Measurements from ENCODE around the gene GPR162.

GPR162 gene

GRCh38 chr12:6836851-6837250, 15.2 kb downstream of the GPR162 start:
- Histone ChIP-seq H3K4me3 (ENCODE audit: low read length) (no peak overlapping the region), H3K4me2 (ENCODE audit: low read length) (no peak overlapping the region), H3K18ac (ENCODE audit: low read length) (no peak overlapping the region), H3K79me2 (ENCODE audit: control insufficient read depth, insufficient read depth, low read length) (no peaks in the 10 kb centered on the region), H2AK5ac (ENCODE audit: low read length) (no peak overlapping the region), H2BK15ac (replicated peaks; ENCODE audit: low read depth) (no peak overlapping the region), H3K79me1 (ENCODE audit: low read length) (no peaks in the 10 kb centered on the region), H3K9ac (ENCODE audit: low read length) (no peak overlapping the region), H3K4me1 (ENCODE audit: control insufficient read depth, low read depth, low read length) (no peaks in the 10 kb centered on the region), H3K4ac (ENCODE audit: low read depth, low read length) (no peak overlapping the region), H3K27me3 (ENCODE audit: insufficient read depth, low read length, poor library complexity) (no peaks in the 10 kb centered on the region), H3K56ac (ENCODE audit: low read length) (no peak overlapping the region), H3K23ac (ENCODE audit: low read length) (no peak overlapping the region), H4K5ac (ENCODE audit: low read length) (no peak overlapping the region), H2BK120ac (ENCODE audit: low read depth, low read length) (no peak overlapping the region), H3K36me3 (ENCODE audit: control insufficient read depth, insufficient read depth, low read length) (peaks cover 18% of the 10 kb centered on the region), H4K8ac (ENCODE audit: low read depth, low read length) (no peak overlapping the region), H2BK5ac (ENCODE audit: low read length) (no peak overlapping the region), H3K27ac (ENCODE audit: low read depth, low read length) (no peak overlapping the region)
- no peak for DNase-seq
- WGBS (ENCODE audit: extremely low coverage, insufficient coverage, low lambda C conversion rate): no CpG with 5 or more reads among the region's 16 CpGs

GRCh38 chr12:6837370-6838060, 15.9 kb downstream of the GPR162 start:
- H3K4me1 ChIP-seq (ENCODE audit: control insufficient read depth, low read depth, low read length): no peaks in the 10 kb centered on the region
- no peaks in the 10 kb centered on the region for H3K79me1 ChIP-seq (ENCODE audit: low read length)
- H3K36me3 ChIP-seq (ENCODE audit: control insufficient read depth, insufficient read depth, low read length): peaks cover 18% of the 10 kb centered on the region

GRCh38 chr12:6838854-6839253, 17.2 kb downstream of the GPR162 start:
- no peak overlapping the region for H3K23ac ChIP-seq (ENCODE audit: low read length)
- DNase-seq: no peak
- no peak overlapping the region for H2BK5ac ChIP-seq (ENCODE audit: low read length)
- H3K56ac ChIP-seq (ENCODE audit: low read length): no peak overlapping the region
- no peak overlapping the region for H3K4ac ChIP-seq (ENCODE audit: low read depth, low read length)
- no peak overlapping the region for H3K4me2 ChIP-seq (ENCODE audit: low read length)
- H3K27ac ChIP-seq (ENCODE audit: low read depth, low read length): no peak overlapping the region
- no peak overlapping the region for H4K5ac ChIP-seq (ENCODE audit: low read length)
- H3K36me3 ChIP-seq (ENCODE audit: control insufficient read depth, insufficient read depth, low read length): peaks cover 16% of the 10 kb centered on the region
- WGBS (ENCODE audit: extremely low coverage, insufficient coverage, low lambda C conversion rate): no CpG with 5 or more reads among the region's 16 CpGs
- H2BK120ac ChIP-seq (ENCODE audit: low read depth, low read length): no peak overlapping the region
- no peaks in the 10 kb centered on the region for H3K79me2 ChIP-seq (ENCODE audit: control insufficient read depth, insufficient read depth, low read length)
- no peaks in the 10 kb centered on the region for H3K79me1 ChIP-seq (ENCODE audit: low read length)
- H3K4me3 ChIP-seq (ENCODE audit: low read length): no peak overlapping the region
- H3K9ac ChIP-seq (ENCODE audit: low read length): no peak overlapping the region
- no peaks in the 10 kb centered on the region for H3K4me1 ChIP-seq (ENCODE audit: control insufficient read depth, low read depth, low read length)
- no peak overlapping the region for H4K8ac ChIP-seq (ENCODE audit: low read depth, low read length)
- no peak overlapping the region for H2AK5ac ChIP-seq (ENCODE audit: low read length)
- no peak overlapping the region for H3K18ac ChIP-seq (ENCODE audit: low read length)
- H2BK15ac ChIP-seq (replicated peaks; ENCODE audit: low read depth): no peak overlapping the region
- no peaks in the 10 kb centered on the region for H3K27me3 ChIP-seq (ENCODE audit: insufficient read depth, low read length, poor library complexity)

More at GRCh38 chr12:6837370-6838060, 15.9 kb downstream of the GPR162 start:
- no peak overlapping the region for H2BK15ac ChIP-seq (replicated peaks; ENCODE audit: low read depth)
- H3K4me3 ChIP-seq (ENCODE audit: low read length): no peak overlapping the region
- H3K4ac ChIP-seq (ENCODE audit: low read depth, low read length): no peak overlapping the region
- no peaks in the 10 kb centered on the region for H3K79me2 ChIP-seq (ENCODE audit: control insufficient read depth, insufficient read depth, low read length)
- H3K9ac ChIP-seq (ENCODE audit: low read length): no peak overlapping the region
- no peak overlapping the region for H2BK120ac ChIP-seq (ENCODE audit: low read depth, low read length)
- no peak overlapping the region for H3K4me2 ChIP-seq (ENCODE audit: low read length)
- no peak overlapping the region for H3K56ac ChIP-seq (ENCODE audit: low read length)
- no peak overlapping the region for H3K27ac ChIP-seq (ENCODE audit: low read depth, low read length)
- H4K5ac ChIP-seq (ENCODE audit: low read length): no peak overlapping the region
- H2AK5ac ChIP-seq (ENCODE audit: low read length): no peak overlapping the region
- no peaks in the 10 kb centered on the region for H3K27me3 ChIP-seq (ENCODE audit: insufficient read depth, low read length, poor library complexity)
- no peak overlapping the region for H3K23ac ChIP-seq (ENCODE audit: low read length)
- no CpG with 5 or more reads among the region's 26 CpGs for WGBS (ENCODE audit: extremely low coverage, insufficient coverage, low lambda C conversion rate)
- no peak overlapping the region for H2BK5ac ChIP-seq (ENCODE audit: low read length)
- DNase-seq: no peak
- H4K8ac ChIP-seq (ENCODE audit: low read depth, low read length): no peak overlapping the region
- H3K18ac ChIP-seq (ENCODE audit: low read length): no peak overlapping the region

- Histone ChIP-seq H3K18ac (ENCODE audit: low read length) (no peak overlapping the region), H3K27ac (ENCODE audit: low read depth, low read length) (no peak overlapping the region)
These were observed 18.0 kb downstream of the GPR162 start for GRCh38 chr12:6839482-6840201.

GRCh38 chr12:6840330-6840729, 18.7 kb downstream of the GPR162 start:
- Histone ChIP-seq H3K79me2 (ENCODE audit: control insufficient read depth, insufficient read depth, low read length) (no peaks in the 10 kb centered on the region), H3K36me3 (ENCODE audit: control insufficient read depth, insufficient read depth, low read length) (peaks cover 19% of the 10 kb centered on the region), H2BK15ac (replicated peaks; ENCODE audit: low read depth) (no peak overlapping the region), H3K56ac (ENCODE audit: low read length) (no peak overlapping the region), H4K8ac (ENCODE audit: low read depth, low read length) (no peak overlapping the region), H2AK5ac (ENCODE audit: low read length) (no peak overlapping the region), H3K79me1 (ENCODE audit: low read length) (no peaks in the 10 kb centered on the region), H3K4me2 (ENCODE audit: low read length) (no peak overlapping the region), H2BK120ac (ENCODE audit: low read depth, low read length) (no peak overlapping the region), H4K5ac (ENCODE audit: low read length) (no peak overlapping the region), H3K27ac (ENCODE audit: low read depth, low read length) (no peak overlapping the region), H3K4me3 (ENCODE audit: low read length) (no peak overlapping the region), H3K18ac (ENCODE audit: low read length) (no peak overlapping the region), H3K27me3 (ENCODE audit: insufficient read depth, low read length, poor library complexity) (no peaks in the 10 kb centered on the region), H3K4ac (ENCODE audit: low read depth, low read length) (no peak overlapping the region), H3K4me1 (ENCODE audit: control insufficient read depth, low read depth, low read length) (no peaks in the 10 kb centered on the region), H3K9ac (ENCODE audit: low read length) (no peak overlapping the region), H2BK5ac (ENCODE audit: low read length) (no peak overlapping the region), H3K23ac (ENCODE audit: low read length) (no peak overlapping the region)
- no peak for DNase-seq
- no CpG with 5 or more reads among the region's 1 CpG for WGBS (ENCODE audit: extremely low coverage, insufficient coverage, low lambda C conversion rate)

More at GRCh38 chr12:6839482-6840201, 18.0 kb downstream of the GPR162 start:
- Histone ChIP-seq H3K79me1 (ENCODE audit: low read length) (no peaks in the 10 kb centered on the region), H2AK5ac (ENCODE audit: low read length) (no peak overlapping the region), H3K23ac (ENCODE audit: low read length) (no peak overlapping the region), H3K4me1 (ENCODE audit: control insufficient read depth, low read depth, low read length) (no peaks in the 10 kb centered on the region), H2BK5ac (ENCODE audit: low read length) (no peak overlapping the region), H4K8ac (ENCODE audit: low read depth, low read length) (no peak overlapping the region), H2BK15ac (replicated peaks; ENCODE audit: low read depth) (no peak overlapping the region), H3K4me3 (ENCODE audit: low read length) (no peak overlapping the region), H3K56ac (ENCODE audit: low read length) (no peak overlapping the region), H3K79me2 (ENCODE audit: control insufficient read depth, insufficient read depth, low read length) (no peaks in the 10 kb centered on the region), H3K9ac (ENCODE audit: low read length) (no peak overlapping the region), H3K27me3 (ENCODE audit: insufficient read depth, low read length, poor library complexity) (no peaks in the 10 kb centered on the region), H3K4ac (ENCODE audit: low read depth, low read length) (no peak overlapping the region), H3K4me2 (ENCODE audit: low read length) (no peak overlapping the region), H3K36me3 (ENCODE audit: control insufficient read depth, insufficient read depth, low read length) (peaks cover 15% of the 10 kb centered on the region), H2BK120ac (ENCODE audit: low read depth, low read length) (no peak overlapping the region), H4K5ac (ENCODE audit: low read length) (no peak overlapping the region)
- peak; percentile 8 for DNase-seq
- WGBS (ENCODE audit: extremely low coverage, insufficient coverage, low lambda C conversion rate): no CpG with 5 or more reads among the region's 10 CpGs

Measured in mesendoderm (in vitro differentiated cells).